Measurements from ENCODE around the gene RUFY3.
"Not testable (repeated sequence)": the region's sequence is repeated elsewhere in the genome, so short reads cannot be mapped to it uniquely, and the experiment has no call there.

RUFY3 gene

GRCh38 chr4:70840631-70841030, 118.9 kb downstream of the RUFY3 start:
- not testable (repeated sequence) for DNase-seq (ENCODE audit: low read depth)

- DNase-seq (ENCODE audit: low read depth), result no peak
Measured at GRCh38 chr4:70841211-70841610, 119.4 kb downstream of the RUFY3 start.

- DNase-seq (ENCODE audit: low read depth), result no peak
Measured at GRCh38 chr4:70841951-70842350, 120.2 kb downstream of the RUFY3 start.

DNA sequence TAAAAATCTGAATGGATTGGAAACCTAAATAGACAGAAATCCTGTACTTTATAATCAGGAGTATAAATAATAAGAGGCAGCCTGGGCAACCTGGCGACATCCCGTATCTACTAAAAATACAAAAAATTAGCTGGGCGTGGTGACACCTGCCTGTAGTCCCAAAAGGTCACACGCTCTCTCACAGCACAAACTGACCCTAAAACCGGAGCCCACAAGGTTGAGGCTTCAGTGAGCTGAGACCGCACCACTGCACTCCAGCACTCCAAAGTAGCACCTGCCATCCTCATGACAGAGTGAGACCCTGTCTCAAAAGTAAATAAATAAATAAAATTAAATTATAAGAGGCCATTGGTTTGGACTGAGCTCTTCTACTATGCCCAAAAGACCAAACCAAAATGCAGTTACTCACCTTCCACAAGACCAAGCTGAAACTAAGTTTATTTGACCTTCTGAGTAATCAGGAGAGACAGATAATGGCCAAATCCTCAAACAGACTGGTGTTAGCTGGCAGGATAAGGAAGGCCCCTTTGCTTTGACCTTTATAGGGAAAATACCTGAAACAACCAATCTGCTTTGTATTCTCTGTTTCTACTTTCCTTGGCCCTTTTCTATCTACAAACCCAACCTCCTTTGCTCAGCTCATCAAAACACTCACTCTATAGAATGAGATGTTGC, 121.1 kb downstream of the RUFY3 start:
- DNase-seq (ENCODE audit: low read depth), result no peak

DNA sequence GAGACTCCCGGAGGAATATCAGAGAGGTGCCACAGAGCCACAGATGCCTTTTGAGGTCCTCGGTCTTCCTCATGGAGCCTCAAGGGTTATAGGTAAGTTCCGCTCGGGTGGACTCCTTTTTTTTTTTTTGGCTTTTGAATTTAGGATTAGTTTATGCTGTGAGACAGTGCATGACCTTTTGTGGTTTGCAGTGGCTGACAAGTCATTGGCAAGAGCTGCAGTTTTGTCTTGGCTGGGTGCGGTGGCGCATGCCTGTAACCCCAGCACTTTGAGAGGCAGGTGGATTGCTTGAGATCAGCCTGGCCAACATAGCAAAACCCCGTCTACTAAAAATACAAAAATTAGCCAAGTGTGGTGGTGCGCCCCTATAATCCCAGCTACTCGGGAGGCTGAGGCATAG, 122.4 kb downstream of the RUFY3 start:
- DNase-seq (ENCODE audit: low read depth), result no peak

GRCh38 chr4:70849291-70849690, 127.5 kb downstream of the RUFY3 start:
- DNase-seq (ENCODE audit: low read depth), result no peak

DNA sequence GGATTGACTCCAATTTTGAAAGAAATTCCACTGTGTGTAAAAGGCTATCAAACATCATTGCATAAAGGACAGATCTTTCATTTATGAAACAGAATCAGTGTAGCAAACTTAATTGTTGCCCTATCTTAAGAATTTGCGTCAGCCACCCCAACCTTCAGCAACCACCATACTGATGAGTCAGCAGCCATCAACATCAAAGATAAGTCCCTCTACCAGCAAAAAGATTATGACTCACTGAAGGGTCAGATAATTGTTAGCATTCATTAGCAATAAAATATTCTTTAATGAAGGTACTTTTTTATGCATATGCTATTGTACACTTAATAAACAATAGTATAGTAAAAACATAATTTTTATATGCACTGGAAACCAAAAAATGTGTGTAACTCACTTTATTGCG, 133.7 kb downstream of the RUFY3 start:
- no peak for DNase-seq (ENCODE audit: low read depth)
